ENCODE results near the gene ZSCAN5B.

The ZSCAN5B gene

GRCh38 chr19:56144831-56145230, 52.8 kb downstream of the ZSCAN5B start:
- DNase-seq (ENCODE audit: low read depth) = no peak

GRCh38 chr19:56144376-56144775, 53.2 kb downstream of the ZSCAN5B start:
- no peak for DNase-seq (ENCODE audit: low read depth)

- no peak for DNase-seq (ENCODE audit: low read depth)
These were observed 54.6 kb downstream of the ZSCAN5B start for GRCh38 chr19:56142897-56143434.

- DNase-seq (ENCODE audit: low read depth) = no peak
These were observed 55.3 kb downstream of the ZSCAN5B start for GRCh38 chr19:56142087-56142787.

DNA sequence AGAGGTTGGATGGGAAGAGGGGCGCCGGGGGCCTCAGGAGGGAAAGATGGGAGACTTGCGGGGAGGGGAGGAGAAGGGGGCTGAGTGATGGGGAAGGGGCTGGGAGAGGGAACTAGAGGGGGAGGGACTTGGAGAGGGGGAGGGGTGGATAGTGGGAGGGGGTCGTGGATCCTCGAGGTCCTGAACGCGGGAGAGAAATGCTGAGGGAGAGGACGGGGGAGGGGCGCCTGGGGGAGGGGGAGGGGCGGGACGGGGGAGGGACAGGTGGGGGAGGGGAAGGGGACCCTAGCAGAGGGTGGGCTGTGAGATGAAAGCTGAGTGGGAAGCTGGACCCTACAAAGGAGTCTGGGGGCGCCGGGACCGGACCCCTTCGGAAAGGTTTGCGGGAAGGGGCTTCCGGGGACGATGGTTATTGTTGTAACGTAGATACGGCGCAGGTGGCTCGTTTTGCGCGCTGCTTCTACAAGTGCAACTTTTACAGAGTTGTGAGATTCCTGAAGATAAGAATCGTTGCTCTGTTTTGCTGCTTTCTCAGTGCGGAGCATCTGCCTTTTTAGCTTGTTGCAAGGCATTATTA, 56.1 kb downstream of the ZSCAN5B start:
- peak; percentile 18 for DNase-seq (ENCODE audit: low read depth)

DNA sequence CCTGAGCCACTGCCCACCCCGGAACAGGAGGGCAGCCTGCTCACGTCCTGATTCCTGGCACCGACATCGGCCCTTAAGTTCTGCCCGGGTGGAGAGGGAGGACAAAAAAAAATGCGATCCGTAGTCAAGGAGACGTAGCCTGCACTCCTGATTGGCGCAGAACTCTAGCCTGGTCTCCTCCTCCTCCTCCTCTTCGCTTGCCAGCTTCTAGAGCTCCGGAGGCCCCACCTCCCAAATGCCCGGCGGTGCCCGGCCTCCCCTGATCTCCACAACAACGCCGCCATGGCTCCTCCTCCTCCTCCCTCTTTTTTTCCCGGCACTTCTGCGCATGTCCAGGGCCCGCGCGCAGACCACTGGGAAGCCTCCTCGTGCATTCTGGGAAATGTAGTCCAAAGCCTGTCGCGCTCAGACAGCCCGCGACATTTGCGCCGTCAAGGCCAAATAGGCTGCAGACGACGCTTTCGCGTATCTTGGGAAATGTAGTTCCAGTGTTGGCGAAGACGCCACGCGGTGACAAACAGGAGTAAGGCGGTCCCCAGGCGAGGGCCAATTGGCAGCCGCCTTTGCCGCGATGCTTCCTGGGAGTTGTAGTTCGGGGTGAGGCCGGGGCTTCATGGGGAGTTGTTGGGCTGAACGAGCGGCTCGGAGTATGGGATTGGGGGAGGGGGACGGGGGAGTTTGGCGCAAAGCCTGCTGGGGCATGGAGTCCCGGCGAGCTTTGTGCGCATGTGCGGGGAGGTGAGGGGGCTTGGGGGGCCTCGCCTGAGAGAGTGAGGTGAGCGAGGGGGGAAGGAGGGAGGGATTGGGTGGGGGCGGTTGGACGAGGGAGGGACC, 56.8 kb downstream of the ZSCAN5B start, which contains the start of gene ZNF444:
TSS of gene ZNF444 (plus strand) at position 705 of the 834 bp plus-strand sequence. CDS start 5,625 bp downstream, outside the sequence.
- peak; percentile 98 for DNase-seq (ENCODE audit: low read depth)

GRCh38 chr19:56139847-56140582, 57.6 kb downstream of the ZSCAN5B start:
- DNase-seq (ENCODE audit: low read depth) = peak; percentile 7

All from ELR (cell line).